Renal cortical epithelial cell (primary cell): ENCODE data around the gene SPRED2. TPM values are rescaled to one million over a fixed set of nuclear protein-coding genes. Genes with fewer than 3 reads are reported as not detected.

Experiments used
- DNase-seq: peaks from one replicate; pipeline ENCODE4 v3.0.0-alpha.2; 2011; ENCODE audit warnings: low read depth
- total RNA-seq: library from RNA; depleted of rRNA; stranded (reverse); fragments of >200 nt; gene quantifications from 2 replicates; pipeline ENCODE4 v1.2.3, GENCODE V29; 2014

The SPRED2 gene
- total RNA-seq, 1 donor from 2014 or later, result 16.2 TPM

- no peak for DNase-seq
Observed at GRCh38 chr2:65386989-65387388, 45.4 kb downstream of the SPRED2 start.

- no peak for DNase-seq
Observed at GRCh38 chr2:65386344-65386743, 46.1 kb downstream of the SPRED2 start.

GRCh38 chr2:65383541-65384488 lies 48.6 kb downstream of the SPRED2 start:
- no peak for DNase-seq

GRCh38 chr2:65382776-65383357 lies 49.5 kb downstream of the SPRED2 start:
- DNase-seq, result peak; percentile 96

- DNase-seq, result peak; percentile 49
Observed at GRCh38 chr2:65382323-65382722, 50.1 kb downstream of the SPRED2 start.

- no peak for DNase-seq
Observed at GRCh38 chr2:65381607-65382051, 50.8 kb downstream of the SPRED2 start.

GRCh38 chr2:65380255-65380654 lies 52.1 kb downstream of the SPRED2 start:
- peak; percentile 72 for DNase-seq

GRCh38 chr2:65379721-65380171 lies 52.7 kb downstream of the SPRED2 start:
- peak; percentile 51 for DNase-seq

GRCh38 chr2:65379223-65379622 lies 53.2 kb downstream of the SPRED2 start:
- no peak for DNase-seq

GRCh38 chr2:65378290-65378689 lies 54.1 kb downstream of the SPRED2 start:
- no peak for DNase-seq

GRCh38 chr2:65377556-65378192 lies 54.7 kb downstream of the SPRED2 start:
- DNase-seq, result peak; percentile 92

GRCh38 chr2:65375723-65376122 lies 56.7 kb downstream of the SPRED2 start:
- no peak for DNase-seq

GRCh38 chr2:65374999-65375398 lies 57.4 kb downstream of the SPRED2 start:
- no peak for DNase-seq

GRCh38 chr2:65374575-65374974 lies 57.8 kb downstream of the SPRED2 start:
- DNase-seq, result no peak

GRCh38 chr2:65373365-65373918 lies 59.0 kb downstream of the SPRED2 start:
- DNase-seq, result no peak

GRCh38 chr2:65372619-65373018 lies 59.8 kb downstream of the SPRED2 start:
- peak; percentile 33 for DNase-seq

GRCh38 chr2:65371074-65371434 lies 61.3 kb downstream of the SPRED2 start:
- DNase-seq, result no peak

GRCh38 chr2:65370387-65371073 lies 61.9 kb downstream of the SPRED2 start:
- DNase-seq, result no peak

- no peak for DNase-seq
Observed at GRCh38 chr2:65369980-65370379, 62.4 kb downstream of the SPRED2 start.

GRCh38 chr2:65369574-65369973 lies 62.8 kb downstream of the SPRED2 start:
- no peak for DNase-seq

GRCh38 chr2:65368468-65368867 lies 63.9 kb downstream of the SPRED2 start:
- DNase-seq, result no peak

- DNase-seq, result peak; percentile 82
Observed at GRCh38 chr2:65367524-65367923, 64.9 kb downstream of the SPRED2 start.
